IPS-NIHi7 (cell line): Measurements from ENCODE around the gene CSPG4.
"Not testable (repeated sequence)": the region's sequence is repeated elsewhere in the genome, so short reads cannot be mapped to it uniquely, and the experiment has no call there.

ENCODE experiments used
- DNase-seq: peaks from one replicate; pipeline ENCODE4 v3.0.0; 2012; ENCODE audit warnings: mixed read lengths; ENCODE audit errors: extremely low spot score

The CSPG4 gene

DNA sequence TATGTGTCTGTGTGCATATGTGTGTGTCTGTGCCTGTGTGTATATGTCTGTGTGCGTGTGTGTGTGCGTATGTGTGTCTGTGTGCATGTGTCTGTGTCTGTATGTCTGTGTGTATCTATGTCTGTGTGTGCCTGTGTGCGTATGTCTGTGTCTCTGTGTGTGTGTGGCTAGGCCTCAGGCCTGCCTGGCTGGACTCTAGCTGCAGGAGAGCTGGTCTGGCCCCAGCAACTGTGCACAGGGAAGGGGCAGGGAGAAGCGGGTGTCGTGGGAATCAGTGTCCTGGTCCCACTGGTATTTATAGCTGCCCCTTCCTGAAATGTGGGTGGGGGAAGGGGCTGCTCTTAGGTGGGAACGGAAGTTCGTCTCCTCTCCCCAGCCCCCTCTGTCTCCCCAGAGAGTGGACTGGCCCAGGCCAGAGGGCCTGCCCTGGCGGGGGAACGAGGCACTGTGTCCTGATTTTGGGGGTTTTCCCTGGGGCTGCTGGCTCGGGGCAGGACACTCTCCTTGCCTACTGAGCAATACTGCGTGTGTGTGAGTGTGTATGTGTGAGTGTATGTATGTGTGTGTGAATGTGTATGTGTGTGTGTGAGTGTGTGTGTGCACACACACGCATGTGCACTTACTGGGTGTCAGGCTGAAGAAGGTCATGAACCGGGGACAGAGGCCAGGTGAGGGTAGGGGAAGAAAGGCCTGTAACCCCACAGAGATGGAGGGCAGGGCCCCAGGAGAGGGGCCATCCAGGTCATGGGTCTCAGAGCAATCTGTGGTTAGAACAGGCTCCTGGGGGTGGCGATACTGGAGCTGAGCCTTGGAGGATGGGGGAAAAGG is 6.6 kb downstream of the CSPG4 start:
- no peak for DNase-seq

- not testable (repeated sequence) for DNase-seq
Observed at GRCh38 chr15:75705375-75705774, 7.3 kb downstream of the CSPG4 start.

DNA sequence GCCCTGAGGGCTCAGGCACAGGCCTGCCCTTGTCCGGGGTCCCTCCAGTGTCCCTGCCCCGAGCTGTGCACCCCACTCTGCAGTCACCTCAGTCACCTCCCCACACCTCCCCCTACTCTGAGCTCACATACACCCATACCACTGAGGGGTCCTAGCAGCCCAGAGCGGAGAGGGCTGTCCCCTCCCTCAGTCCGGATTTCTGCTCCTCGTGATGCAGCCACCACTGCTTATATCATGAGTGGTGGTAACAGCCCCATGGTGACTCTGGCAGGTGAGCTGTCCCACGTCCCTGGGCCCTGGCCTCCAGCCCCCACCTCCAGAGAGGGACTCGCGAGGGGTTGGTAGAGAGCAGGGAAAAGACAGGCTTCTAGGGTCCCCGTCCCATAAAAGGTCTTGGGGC is 8.0 kb downstream of the CSPG4 start:
- no peak for DNase-seq

- DNase-seq = no peak
Observed at GRCh38 chr15:75704263-75704615, 8.4 kb downstream of the CSPG4 start.

DNA sequence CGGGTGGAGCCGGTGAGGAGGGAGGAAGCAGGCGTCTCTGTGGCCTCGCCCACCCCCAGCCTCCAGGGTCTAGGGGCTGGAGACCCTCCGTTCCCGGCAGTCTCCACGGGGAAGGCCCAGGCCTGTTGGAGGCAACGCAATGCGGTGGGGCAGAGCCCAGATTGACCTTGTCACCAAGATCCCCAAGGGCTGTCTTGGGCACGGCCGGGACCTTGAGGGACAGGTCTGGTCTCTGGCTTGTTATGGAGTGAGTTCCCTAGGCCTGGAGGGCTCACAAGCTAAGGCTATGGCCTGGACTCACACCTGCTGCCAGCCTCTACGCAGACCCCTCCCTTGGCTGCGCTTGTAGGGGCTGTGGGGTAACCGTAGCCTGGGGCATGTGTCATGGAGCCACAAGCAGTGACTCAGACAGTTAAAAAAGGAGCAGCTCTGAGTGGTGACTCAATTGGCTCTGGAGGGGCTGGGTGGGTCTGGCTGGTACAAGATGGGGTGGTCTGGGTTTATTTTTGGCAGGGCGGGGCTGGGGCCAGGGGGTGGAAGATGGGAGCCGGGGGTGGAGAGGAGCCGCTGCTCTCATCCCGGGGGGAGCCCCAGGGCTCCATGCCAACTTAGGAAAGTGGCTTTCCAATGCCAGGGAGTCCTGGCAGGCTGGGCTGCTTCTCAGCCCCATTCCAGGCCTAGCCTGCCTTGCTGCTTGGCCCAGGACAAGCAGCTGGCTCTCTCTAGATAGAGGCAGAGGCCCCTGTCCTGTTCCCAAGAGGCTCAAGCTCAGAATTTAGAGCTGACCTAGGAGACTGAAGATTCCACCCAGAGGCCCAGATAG is 9.0 kb downstream of the CSPG4 start:
- not testable (repeated sequence) for DNase-seq

DNA sequence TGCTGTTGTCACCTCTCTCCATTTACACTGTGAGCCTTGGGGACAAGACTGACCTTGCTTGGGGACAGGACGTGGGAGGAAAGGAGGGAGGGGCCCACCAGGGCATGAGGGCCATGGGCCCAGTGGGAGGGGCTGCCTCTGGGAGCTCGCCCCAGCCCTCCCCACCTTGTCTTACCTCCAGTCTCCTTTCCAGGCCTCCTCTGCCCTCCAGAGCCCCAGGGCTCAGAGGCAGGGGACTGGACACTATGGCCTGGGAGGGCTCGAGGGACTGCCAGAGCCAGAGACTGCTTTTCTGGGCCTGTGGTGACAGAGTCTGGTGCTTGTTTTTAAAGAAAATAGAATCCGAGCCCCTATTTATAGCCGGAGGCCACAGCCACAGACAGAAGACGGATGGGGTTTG is 10.2 kb downstream of the CSPG4 start:
- DNase-seq = no peak

- DNase-seq = not testable (repeated sequence)
Observed at GRCh38 chr15:75701071-75702003, 11.3 kb downstream of the CSPG4 start.

- not testable (repeated sequence) for DNase-seq
Observed at GRCh38 chr15:75699961-75700874, 12.4 kb downstream of the CSPG4 start.

- not testable (repeated sequence) for DNase-seq
Observed at GRCh38 chr15:75699517-75699916, 13.1 kb downstream of the CSPG4 start.

- not testable (repeated sequence) for DNase-seq
Observed at GRCh38 chr15:75697974-75698747, 14.5 kb downstream of the CSPG4 start.

GRCh38 chr15:75697523-75697922 is 15.1 kb downstream of the CSPG4 start:
- DNase-seq = no peak

- DNase-seq = no peak
Observed at GRCh38 chr15:75696854-75697259, 15.8 kb downstream of the CSPG4 start.

- DNase-seq = no peak
Observed at GRCh38 chr15:75696311-75696720, 16.3 kb downstream of the CSPG4 start.

DNA sequence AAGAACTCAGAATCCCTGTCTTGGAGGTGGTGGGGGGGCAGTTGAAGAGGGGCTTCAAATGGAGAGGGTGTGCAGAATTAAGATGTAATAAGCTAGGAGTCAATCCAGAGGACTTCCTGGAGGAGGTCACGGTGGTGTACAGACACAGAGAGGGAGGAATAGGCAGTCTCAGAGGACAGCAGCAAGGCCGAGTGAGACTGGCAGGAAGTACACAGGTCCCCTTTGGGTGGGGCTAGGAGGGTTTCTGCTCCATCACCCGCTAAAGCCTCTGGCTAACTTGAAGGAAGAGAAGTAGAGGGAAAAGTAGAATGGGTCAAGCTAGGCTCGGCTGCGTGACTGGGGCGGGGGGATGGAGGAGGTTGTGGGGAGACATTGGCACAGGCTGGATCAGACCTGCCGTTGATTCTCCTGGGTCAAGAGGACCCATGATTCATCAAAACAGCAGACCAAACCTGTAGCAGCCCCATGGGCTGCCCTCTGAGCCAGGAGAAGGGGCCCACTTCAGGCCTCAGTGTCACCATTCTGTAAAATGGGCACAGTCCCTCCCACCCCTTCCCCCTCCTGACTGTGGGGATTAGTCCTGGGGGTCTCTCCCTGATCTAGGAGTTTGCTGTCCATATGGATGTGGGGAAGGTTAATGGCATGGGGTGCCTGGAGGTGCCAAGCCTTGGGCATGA is 16.9 kb downstream of the CSPG4 start:
- no peak for DNase-seq

- no peak for DNase-seq
Observed at GRCh38 chr15:75695220-75695619, 17.4 kb downstream of the CSPG4 start.

- DNase-seq = peak; percentile 71
Observed at GRCh38 chr15:75694241-75695182, 18.1 kb downstream of the CSPG4 start.

GRCh38 chr15:75693501-75694240 is 19.0 kb downstream of the CSPG4 start:
- no peak for DNase-seq
